ENCODE results near the gene WAC. TPM values are rescaled to one million over a fixed set of nuclear protein-coding genes. Genes with fewer than 3 reads are reported as not detected.
A peak's percentile ranks its signal among the peaks of the same experiment; 100 is the strongest.
"Not testable (repeated sequence)": the region's sequence is repeated elsewhere in the genome, so short reads cannot be mapped to it uniquely, and the experiment has no call there.

WAC gene, protein sequence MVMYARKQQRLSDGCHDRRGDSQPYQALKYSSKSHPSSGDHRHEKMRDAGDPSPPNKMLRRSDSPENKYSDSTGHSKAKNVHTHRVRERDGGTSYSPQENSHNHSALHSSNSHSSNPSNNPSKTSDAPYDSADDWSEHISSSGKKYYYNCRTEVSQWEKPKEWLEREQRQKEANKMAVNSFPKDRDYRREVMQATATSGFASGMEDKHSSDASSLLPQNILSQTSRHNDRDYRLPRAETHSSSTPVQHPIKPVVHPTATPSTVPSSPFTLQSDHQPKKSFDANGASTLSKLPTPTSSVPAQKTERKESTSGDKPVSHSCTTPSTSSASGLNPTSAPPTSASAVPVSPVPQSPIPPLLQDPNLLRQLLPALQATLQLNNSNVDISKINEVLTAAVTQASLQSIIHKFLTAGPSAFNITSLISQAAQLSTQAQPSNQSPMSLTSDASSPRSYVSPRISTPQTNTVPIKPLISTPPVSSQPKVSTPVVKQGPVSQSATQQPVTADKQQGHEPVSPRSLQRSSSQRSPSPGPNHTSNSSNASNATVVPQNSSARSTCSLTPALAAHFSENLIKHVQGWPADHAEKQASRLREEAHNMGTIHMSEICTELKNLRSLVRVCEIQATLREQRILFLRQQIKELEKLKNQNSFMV
- total RNA-seq (2022) (196 TPM in 2 replicates), Bru-seq, nascent RNA (percentile 99 among the genes with signal in this experiment), BruChase-seq, experiment 1, labeled RNA remaining after a 2-hour chase (percentile 98 among the genes with signal in this experiment), BruChase-seq, experiment 2, labeled RNA remaining after a 6-hour chase (percentile 96 among the genes with signal in this experiment)
- long read RNA-seq, full-length matches to known transcripts: 64 of 123 reads
- long read RNA-seq, partial matches to known transcripts: 21 of 123 reads
- long read RNA-seq, other reads (novel, unspliced or antisense): 38 of 123 reads

DNA sequence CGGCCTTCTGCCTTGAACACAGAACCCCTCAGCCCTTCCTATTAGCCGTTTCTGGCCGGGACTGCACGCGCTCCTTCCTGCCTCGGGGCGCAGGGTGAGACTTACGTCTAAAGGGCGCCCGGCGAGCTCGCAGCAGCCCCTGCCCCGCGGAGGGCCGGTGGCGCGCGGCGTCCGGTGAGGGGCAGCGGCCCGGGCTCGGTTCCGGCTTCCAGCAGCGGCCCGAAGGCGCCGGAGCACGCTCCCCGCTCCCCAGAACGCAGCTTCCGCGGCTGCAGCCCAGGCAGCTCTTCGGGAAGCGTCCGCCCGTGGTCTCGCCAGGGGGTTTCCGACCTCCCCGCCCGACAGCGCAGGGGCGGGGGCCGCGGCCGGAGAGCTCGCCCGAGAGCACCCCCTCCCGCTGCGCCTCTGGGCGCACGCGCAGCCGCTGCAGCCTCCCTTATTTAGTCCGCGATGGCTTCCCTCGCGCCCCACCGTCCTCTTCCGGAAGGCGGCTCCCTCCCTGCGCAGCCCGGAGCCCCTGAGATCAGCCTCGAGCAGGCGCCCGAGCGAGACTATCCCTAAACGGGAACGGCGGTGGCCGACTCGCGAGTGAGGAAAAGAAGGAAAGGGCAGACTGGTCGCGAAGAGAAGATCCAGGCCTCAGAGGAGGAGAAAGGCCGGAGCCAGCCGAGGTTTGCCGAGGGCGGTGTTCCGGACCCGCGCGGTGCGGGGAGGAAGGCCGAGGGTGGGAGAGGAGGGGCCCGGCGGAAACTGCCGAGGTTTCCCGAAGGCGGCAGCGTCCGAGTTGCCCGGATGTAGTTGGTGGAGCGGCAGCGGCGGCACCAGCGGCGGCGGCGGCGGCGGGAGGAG is at the start of gene WAC:
Gene WAC, plus strand, starts transcription at position 782 of the 849 bp plus-strand sequence. CDS start 462 bp downstream, outside the sequence.
- ChIA-PET POLR2A (interaction anchor here (0.5 to 1.6 kb wide), 10 partner anchors 8 to 1901 kb away, joined by 3 to 16 read pairs (median 4); no protein-coding TSS in a partner anchor), CTCF (interaction anchor here (0.6 to 1.0 kb wide), 3 partner anchors 21 to 1133 kb away, joined by 3 to 9 read pairs (median 8); no protein-coding TSS in a partner anchor)
- BruUV-seq (replicated peaks): no TSS peak
- peak; percentile 97 to 99 for DNase-seq
- H3K4me3 Mint-ChIP-seq (ENCODE audit: unreplicated experiment): peak within 1 kb of the TSS; percentile 100
- peaks cover 24% of the 10 kb centered on the region for H3K4me1 Mint-ChIP-seq (ENCODE audit: low read depth, unreplicated experiment)
- H3K27me3 Mint-ChIP-seq (ENCODE audit: insufficient read depth, unreplicated experiment): no peaks in the 10 kb centered on the region
- peak within 1 kb of the TSS; percentile 98 for H3K4me3 ChIP-seq (ENCODE audit: low read depth, low read length)
- peak within 1 kb of the TSS; percentile 100 for H3K27ac Mint-ChIP-seq (ENCODE audit: unreplicated experiment)
- H3K9me3 Mint-ChIP-seq (ENCODE audit: unreplicated experiment): no peaks in the 10 kb centered on the region
- H3K4me1 ChIP-seq: peaks cover 16% of the 10 kb centered on the region
- no peaks in the 10 kb centered on the region for H3K9me3 ChIP-seq
- TF ChIP-seq, protein P1, sequence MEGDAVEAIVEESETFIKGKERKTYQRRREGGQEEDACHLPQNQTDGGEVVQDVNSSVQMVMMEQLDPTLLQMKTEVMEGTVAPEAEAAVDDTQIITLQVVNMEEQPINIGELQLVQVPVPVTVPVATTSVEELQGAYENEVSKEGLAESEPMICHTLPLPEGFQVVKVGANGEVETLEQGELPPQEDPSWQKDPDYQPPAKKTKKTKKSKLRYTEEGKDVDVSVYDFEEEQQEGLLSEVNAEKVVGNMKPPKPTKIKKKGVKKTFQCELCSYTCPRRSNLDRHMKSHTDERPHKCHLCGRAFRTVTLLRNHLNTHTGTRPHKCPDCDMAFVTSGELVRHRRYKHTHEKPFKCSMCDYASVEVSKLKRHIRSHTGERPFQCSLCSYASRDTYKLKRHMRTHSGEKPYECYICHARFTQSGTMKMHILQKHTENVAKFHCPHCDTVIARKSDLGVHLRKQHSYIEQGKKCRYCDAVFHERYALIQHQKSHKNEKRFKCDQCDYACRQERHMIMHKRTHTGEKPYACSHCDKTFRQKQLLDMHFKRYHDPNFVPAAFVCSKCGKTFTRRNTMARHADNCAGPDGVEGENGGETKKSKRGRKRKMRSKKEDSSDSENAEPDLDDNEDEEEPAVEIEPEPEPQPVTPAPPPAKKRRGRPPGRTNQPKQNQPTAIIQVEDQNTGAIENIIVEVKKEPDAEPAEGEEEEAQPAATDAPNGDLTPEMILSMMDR (IDR thresholded peaks at IDR 0.05; ENCODE audit: insufficient read depth in 1 of 2, low read depth in 1 of 2, low read length in 1 of 2, severe bottlenecking in 1 of 2, unreplicated experiment in 1 of 2): peak in 1 of 2 experiments; percentile 49
- H3K36me3 Mint-ChIP-seq (ENCODE audit: insufficient read depth, unreplicated experiment): peaks cover 58% of the 10 kb centered on the region
- H3K36me3 ChIP-seq (ENCODE audit: control insufficient read depth, insufficient read depth, low read length): peaks cover 5% of the 10 kb centered on the region; the same call in 1 of the 2 replicates
- no peaks in the 10 kb centered on the region for H3K27me3 ChIP-seq (replicated peaks; ENCODE audit: control insufficient read depth, insufficient read depth, low read length)
- intact Hi-C loops (cut with micrococcal nuclease; ENCODE audit: unreplicated experiment): loop anchor here (1.0 to 5.0 kb wide), 4 partner anchors 32 to 100 kb away; no protein-coding TSS in a partner anchor

DNA sequence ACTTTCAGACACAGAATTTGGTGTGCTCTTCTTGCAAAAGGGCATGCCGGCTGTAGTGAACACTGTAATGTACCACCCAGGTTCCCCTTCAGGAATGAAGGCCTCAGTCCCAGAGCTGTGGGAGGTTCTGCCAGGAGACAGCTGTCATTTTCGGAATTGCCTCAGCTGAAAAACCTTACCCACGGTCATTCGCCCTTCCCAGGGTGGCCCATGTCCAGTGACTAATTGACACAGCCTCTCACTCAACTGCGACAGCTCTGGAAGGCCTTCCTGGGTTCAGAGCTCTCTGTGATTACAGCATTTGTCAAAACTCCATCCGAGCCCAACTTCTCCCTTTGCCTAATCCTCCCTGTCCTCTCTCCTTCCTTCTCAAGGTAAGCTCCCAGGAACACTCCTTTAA is 43.7 kb upstream of the WAC start:
- no peaks in the 10 kb centered on the region for H3K9me3 ChIP-seq
- TF ChIP-seq, protein P1 (IDR thresholded peaks at IDR 0.05; ENCODE audit: insufficient read depth in 1 of 2, low read depth in 1 of 2, low read length in 1 of 2, severe bottlenecking in 1 of 2, unreplicated experiment in 1 of 2): no peak
- H3K27ac Mint-ChIP-seq (ENCODE audit: unreplicated experiment): no peak overlapping the region
- no peaks in the 10 kb centered on the region for H3K36me3 ChIP-seq (ENCODE audit: control insufficient read depth, insufficient read depth, low read length)
- peaks cover 6% of the 10 kb centered on the region for H3K36me3 Mint-ChIP-seq (ENCODE audit: insufficient read depth, unreplicated experiment)
- no peak overlapping the region for H3K4me3 Mint-ChIP-seq (ENCODE audit: unreplicated experiment)
- H3K27me3 ChIP-seq (replicated peaks; ENCODE audit: control insufficient read depth, insufficient read depth, low read length): no peaks in the 10 kb centered on the region
- H3K9me3 Mint-ChIP-seq (ENCODE audit: unreplicated experiment): no peaks in the 10 kb centered on the region
- intact Hi-C loops (cut with micrococcal nuclease; ENCODE audit: unreplicated experiment): no loop called here
- ChIA-PET POLR2A (no interaction called here), CTCF (no interaction called here)
- DNase-seq: no peak
- no peak overlapping the region for H3K4me3 ChIP-seq (ENCODE audit: low read depth, low read length)
- H3K4me1 ChIP-seq: 0 out of 2 replicates have a peak, but pooled peaks cover 5% of the 10 kb centered on the region
- no peaks in the 10 kb centered on the region for H3K4me1 Mint-ChIP-seq (ENCODE audit: low read depth, unreplicated experiment)
- no TSS peak for BruUV-seq (replicated peaks)
- no peaks in the 10 kb centered on the region for H3K27me3 Mint-ChIP-seq (ENCODE audit: insufficient read depth, unreplicated experiment)

DNA sequence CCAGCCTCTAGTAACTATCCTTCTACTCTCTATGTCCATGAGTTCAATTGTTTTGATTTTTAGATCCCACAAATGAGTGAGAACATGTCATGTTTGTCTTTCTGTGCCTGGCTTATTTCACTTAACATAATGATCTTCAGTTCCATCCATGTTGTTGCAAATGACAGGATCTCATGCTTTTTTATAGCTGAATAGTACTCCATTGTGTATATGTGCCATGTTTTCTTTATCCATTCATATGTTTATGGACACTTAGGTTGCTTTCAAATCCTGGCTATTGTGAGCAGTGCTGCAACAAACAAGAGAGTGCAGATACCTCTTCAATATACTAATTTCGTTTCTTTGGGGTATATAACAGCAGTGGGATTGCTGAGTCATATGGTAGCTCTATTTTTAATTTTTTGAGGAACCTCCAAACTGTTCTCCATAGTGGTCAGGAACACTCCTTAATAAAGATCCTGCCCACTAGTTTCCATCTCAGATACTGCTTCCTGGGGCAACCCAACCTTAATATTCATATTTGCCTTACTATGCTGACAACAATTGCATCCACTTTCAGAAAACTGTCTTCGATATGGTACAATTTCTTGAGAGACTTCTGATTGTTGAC is 42.6 kb upstream of the WAC start:
- H3K4me3 Mint-ChIP-seq (ENCODE audit: unreplicated experiment); H3K36me3 ChIP-seq (ENCODE audit: control insufficient read depth, insufficient read depth, low read length); H3K27me3 Mint-ChIP-seq (ENCODE audit: insufficient read depth, unreplicated experiment); H3K36me3 Mint-ChIP-seq (ENCODE audit: insufficient read depth, unreplicated experiment); DNase-seq; H3K4me1 Mint-ChIP-seq (ENCODE audit: low read depth, unreplicated experiment); H3K4me1 ChIP-seq; H3K9me3 Mint-ChIP-seq (ENCODE audit: unreplicated experiment); H3K9me3 ChIP-seq; CTCF ChIA-PET; H3K27me3 ChIP-seq (replicated peaks; ENCODE audit: control insufficient read depth, insufficient read depth, low read length); H3K4me3 ChIP-seq (ENCODE audit: low read depth, low read length); BruUV-seq (replicated peaks); H3K27ac Mint-ChIP-seq (ENCODE audit: unreplicated experiment); POLR2A ChIA-PET: not testable (repeated sequence)
- intact Hi-C loops (cut with micrococcal nuclease; ENCODE audit: unreplicated experiment): loop anchor here (10.0 kb wide), 1 partner anchor 216 kb away; no protein-coding TSS in a partner anchor

All from Caco-2 (cell line).